ENCODE data around the gene ZNF746. TPM values are rescaled to one million over a fixed set of nuclear protein-coding genes. Genes with fewer than 3 reads are reported as not detected.

Gene ZNF746
- total RNA-seq, result 10 to 100 TPM; 15.1 to 30.4 (median 25.0) TPM

DNA sequence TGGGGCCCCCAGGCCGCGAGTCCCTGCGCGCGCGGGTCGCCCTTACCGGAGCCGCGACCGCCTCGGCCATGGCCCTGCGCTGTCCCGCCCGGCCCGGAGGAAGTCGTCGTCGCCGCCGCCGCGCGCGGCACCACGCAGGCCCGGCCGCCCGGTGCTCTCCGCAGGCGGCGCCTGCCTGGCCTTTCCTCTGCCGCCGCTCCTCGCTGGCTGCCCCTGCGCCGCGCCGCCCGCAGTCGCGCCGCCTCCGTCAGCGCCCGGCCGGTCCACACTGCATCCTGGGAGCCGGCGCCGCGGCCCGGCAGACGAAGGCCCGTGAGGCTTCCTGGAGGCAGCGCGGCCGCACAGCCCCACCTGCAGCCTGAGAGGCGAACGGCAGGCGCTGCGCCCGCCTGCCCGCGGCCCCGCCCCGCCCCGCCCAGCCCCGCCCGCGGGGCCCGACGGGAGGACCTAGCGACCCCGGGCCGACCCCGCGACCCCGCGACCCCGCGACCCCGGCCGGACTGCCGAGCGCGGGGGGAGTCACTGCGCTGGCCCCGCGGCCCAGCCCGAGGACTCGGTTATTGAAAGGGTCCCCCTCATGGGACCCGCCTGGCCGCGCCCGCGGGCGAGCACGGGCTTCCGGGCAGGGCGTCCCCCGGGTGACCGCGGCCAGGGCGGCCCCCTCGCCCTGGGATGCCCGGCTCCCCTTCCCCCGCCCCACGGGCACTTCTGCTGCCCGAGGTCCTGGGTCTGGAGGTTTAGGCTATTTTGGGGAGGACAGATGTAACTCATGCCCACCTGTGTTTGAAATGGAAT lies at the start of gene ZNF746:
ZNF746 (minus strand) TSS at position 343 of the 795 bp plus-strand sequence; CDS start at position 70, 273 bp downstream.
- ATAC-seq (ENCODE audit: low FRiP score) (peak; percentile 95), DNase-seq (ENCODE audit: low spot score) (no peak)
- TF ChIP-seq, protein P1, sequence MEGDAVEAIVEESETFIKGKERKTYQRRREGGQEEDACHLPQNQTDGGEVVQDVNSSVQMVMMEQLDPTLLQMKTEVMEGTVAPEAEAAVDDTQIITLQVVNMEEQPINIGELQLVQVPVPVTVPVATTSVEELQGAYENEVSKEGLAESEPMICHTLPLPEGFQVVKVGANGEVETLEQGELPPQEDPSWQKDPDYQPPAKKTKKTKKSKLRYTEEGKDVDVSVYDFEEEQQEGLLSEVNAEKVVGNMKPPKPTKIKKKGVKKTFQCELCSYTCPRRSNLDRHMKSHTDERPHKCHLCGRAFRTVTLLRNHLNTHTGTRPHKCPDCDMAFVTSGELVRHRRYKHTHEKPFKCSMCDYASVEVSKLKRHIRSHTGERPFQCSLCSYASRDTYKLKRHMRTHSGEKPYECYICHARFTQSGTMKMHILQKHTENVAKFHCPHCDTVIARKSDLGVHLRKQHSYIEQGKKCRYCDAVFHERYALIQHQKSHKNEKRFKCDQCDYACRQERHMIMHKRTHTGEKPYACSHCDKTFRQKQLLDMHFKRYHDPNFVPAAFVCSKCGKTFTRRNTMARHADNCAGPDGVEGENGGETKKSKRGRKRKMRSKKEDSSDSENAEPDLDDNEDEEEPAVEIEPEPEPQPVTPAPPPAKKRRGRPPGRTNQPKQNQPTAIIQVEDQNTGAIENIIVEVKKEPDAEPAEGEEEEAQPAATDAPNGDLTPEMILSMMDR (IDR thresholded peaks at IDR 0.05), result peak in 1 of 3 donors; percentile 20

DNA sequence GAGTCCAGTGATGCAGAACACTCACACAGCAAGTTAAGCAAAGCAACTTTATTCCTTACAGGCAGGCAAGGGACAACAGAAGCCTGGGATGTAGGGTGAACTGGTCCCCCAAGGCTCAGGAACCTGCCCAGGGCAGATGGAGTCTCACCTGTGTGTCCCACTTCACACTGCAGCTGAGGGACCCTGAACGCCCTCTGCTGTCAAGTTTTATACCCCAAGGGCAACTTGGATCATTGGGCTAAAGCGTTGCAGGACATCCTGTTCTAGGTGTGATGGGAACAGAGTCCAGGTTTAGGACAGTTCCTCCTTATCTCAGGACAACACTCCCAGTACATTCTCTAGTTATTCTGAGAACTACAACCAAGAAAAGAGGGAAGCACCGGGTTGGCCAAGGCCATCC lies 49.5 kb upstream of the ZNF746 start:
- ATAC-seq (ENCODE audit: low FRiP score) (no peak), DNase-seq (ENCODE audit: low spot score) (no peak)
- TF ChIP-seq, protein P1 (IDR thresholded peaks at IDR 0.05), result no peak

DNA sequence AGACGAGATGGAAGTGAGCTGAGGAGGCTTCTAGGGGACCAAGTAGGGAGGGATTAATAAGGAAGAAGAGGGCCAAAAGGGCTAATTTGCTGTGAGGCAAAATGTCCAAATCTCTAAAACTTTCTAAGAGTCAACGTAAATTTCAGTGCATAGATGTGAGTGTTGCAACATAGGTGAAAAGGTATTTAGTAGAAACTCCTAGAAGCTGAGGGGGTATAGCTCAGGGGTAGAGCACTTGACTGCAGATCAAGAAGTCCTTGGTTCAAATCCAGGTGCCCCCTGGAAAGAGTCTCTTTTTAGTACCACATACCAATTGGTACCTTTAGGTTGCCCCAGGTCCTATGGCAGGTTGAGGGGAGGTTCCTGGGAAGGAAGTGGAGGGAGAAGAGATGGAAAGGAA lies 48.7 kb upstream of the ZNF746 start:
- TF ChIP-seq, protein P1 (IDR thresholded peaks at IDR 0.05), result no peak
- no peak for ATAC-seq (ENCODE audit: low FRiP score)

DNA sequence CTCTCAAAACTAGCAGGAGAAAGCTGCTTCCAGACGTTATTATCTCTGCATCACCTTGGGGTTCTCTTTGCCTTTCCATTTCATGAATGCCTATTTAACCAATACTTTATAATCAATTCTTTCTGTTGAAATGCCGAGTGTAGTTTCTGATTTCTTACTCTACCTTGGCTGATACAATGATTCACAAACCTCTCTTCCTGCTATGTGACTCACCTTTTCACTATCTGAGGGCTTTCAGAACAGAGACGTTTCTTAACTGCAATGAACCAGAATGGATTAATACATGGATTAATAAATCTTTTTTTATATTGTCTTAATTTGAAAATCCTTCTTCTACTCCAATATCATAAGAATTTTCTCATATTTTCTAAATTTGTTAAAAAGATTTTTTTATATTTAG lies 46.4 kb upstream of the ZNF746 start:
- ATAC-seq (ENCODE audit: low FRiP score), result no peak

More for the DNA sequence above, 48.7 kb upstream of the ZNF746 start:
- DNase-seq (ENCODE audit: low spot score), result no peak

DNA sequence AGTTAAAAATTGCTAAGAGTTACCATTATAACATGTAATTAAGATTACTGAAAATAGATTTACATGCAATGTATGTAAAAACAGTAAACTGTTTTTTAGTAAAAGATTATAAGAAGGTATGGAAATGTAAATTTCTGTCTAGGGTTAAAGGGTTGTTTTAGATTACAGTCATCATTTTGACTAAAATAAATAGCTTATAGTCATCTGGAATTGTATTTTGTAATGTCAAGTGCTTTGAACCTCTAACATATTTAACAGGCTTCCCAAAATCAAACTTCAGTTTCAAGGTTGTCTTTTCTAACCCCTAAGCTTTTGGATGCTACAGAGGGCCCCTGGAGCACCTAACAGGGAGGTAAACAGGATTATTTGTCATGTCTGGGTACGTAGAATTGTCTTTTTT lies 35.0 kb upstream of the ZNF746 start:
- TF ChIP-seq, protein P1 (IDR thresholded peaks at IDR 0.05), result no peak
- DNase-seq (ENCODE audit: low spot score), result no peak
- ATAC-seq (ENCODE audit: low FRiP score), result no peak

More for the DNA sequence above, 46.4 kb upstream of the ZNF746 start:
- no peak for DNase-seq (ENCODE audit: low spot score)
- TF ChIP-seq, protein P1 (IDR thresholded peaks at IDR 0.05), result no peak

DNA sequence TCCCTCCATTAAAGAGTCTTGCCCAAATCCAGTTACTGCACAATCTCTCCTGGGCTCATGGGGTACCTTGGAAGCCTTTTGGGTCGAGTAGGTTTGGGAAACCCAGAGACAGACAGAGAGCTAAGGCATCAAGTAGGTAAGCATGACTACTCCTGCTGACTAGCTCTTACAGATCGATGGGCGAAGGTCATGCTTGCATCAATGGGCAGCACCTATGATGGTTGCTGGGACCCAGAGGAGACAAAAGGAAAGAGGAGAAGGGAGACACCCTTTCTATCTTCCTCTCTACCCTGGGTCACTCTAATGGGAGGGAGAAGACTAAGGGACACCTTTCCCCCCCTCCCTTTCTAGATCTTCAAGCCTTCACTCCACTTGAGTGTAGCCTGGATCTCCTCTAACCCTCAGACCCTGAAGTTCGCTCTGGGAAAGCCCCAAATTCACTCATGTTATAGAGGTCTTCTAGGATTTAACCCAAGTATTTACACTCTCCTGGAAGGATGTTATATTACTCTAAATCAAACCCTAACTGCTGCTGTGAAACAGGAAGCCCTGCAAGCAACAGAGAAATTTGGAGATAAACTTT lies 31.6 kb upstream of the ZNF746 start:
- ATAC-seq (ENCODE audit: low FRiP score) (no peak), DNase-seq (ENCODE audit: low spot score) (no peak)
- TF ChIP-seq, protein P1 (IDR thresholded peaks at IDR 0.05), result no peak

Measured in omental fat pad (tissue), 4 donors.